SK-N-MC (cell line): Measurements from ENCODE around the gene XPO1.
"Not testable (repeated sequence)": the region's sequence is repeated elsewhere in the genome, so short reads cannot be mapped to it uniquely, and the experiment has no call there.

ENCODE experiments used
- EZH2 ChIP-seq: fragments of 200-600 bp; sonication (generic); IDR thresholded peaks from one replicate; pipeline ENCODE4 v1.6.1; 2017; ENCODE audit warnings: antibody characterized with exemption
- POLR2AphosphoS5 ChIP-seq: IDR thresholded peaks from 2 replicates; pipeline ENCODE4 v1.6.1; 2012; ENCODE audit warnings: mild to moderate bottlenecking, low read depth, low read length, borderline replicate concordance

DNA sequence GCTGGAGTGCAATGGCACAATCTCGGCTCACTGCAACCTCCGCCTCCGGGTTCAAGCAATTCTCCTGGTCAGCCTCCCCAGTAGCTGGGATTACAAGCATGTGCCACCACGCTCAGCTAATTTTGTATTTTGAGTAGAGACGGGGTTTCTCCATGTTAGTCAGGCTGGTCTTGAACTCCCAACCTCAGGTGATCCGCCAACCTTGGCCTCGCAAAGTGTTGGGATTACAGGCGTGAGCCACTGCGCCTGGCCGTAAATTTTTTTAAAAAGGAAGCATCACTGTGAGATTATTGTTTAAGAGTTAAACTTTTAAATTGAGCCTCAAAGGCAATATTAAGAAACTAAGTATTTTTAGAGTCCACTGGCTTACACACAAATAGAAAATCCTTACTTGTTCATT lies 69.9 kb downstream of the XPO1 start:
- TF ChIP-seq POLR2AphosphoS5, EZH2: not testable (repeated sequence)
